GM12878 (cell line): ENCODE data around the gene FASN. TPM values are rescaled to one million over a fixed set of nuclear protein-coding genes. Genes with fewer than 3 reads are reported as not detected.

ENCODE experiments used
- ATAC-seq: fragments of 200-7000 bp; cut with Tn5 transposase; 3 replicates; pipeline ENCODE4 v1.9.1; 2020; ENCODE audit warnings: mild to moderate bottlenecking, moderate library complexity
- BruUV-seq: library from RNA; stranded (reverse); fragments of 400-500 nt; replicated peaks from 2 replicates; lab custom pipeline; 2021; lab: Mats Ljungman, UMichigan
- CTCF ChIA-PET: fragments of 300-600 bp; sonication (Branson Sonifier 250); formaldehyde crosslinking; extraction: SDS; loops from one replicate; lab custom pipeline; 2021; ENCODE audit warnings: inconsistent platforms; lab: Yijun Ruan, JAX
- POLR2A ChIA-PET: fragments of 350-600 bp; formaldehyde crosslinking; extraction: SDS; loops from one replicate; lab custom pipeline; 2021; ENCODE audit warnings: inconsistent platforms; lab: Charles Lee
- RAD21 ChIA-PET: fragments of 300-600 bp; sonication (Branson Sonifier 250); formaldehyde crosslinking; loops from one replicate; lab custom pipeline; 2023; ENCODE audit warnings: antibody characterized with exemption; ENCODE audit not compliant: unreplicated experiment; lab: Charles Lee
- SMC1A ChIA-PET: fragments of 300-600 bp; sonication (Branson Sonifier 250); formaldehyde crosslinking; loops from one replicate; lab custom pipeline; 2023; ENCODE audit not compliant: unreplicated experiment, uncharacterized antibody; lab: Charles Lee
- DNase-seq: peaks from one replicate; pipeline ENCODE4 v3.0.0-alpha.2; 2011; ENCODE audit warnings: low read depth, low spot score
- FAIRE-seq: peaks from 3 replicates; lab custom pipeline; 2011; peaks lifted over from hg19 to GRCh38; lab: Jason Lieb, UNC
- H2AFZ ChIP-seq: 2 replicates; pipeline ENCODE4 v1.6.0; 2011; ENCODE audit warnings: low read depth, low read length, control low read depth; ENCODE audit not compliant: control insufficient read depth
- H3K27ac ChIP-seq: 2 replicates; pipeline ENCODE4 v1.5.1; 2011; ENCODE audit warnings: control low read depth; ENCODE audit not compliant: control insufficient read depth, insufficient read depth
- H3K27me3 ChIP-seq, 2 experiments: replicated peaks in 1 of 2; 2 replicates each; pipeline versions ENCODE4 v1.6.0 to v1.6.1; 2011; ENCODE audit warnings: low read length in 1 of 2; ENCODE audit not compliant: control insufficient read depth in 2 of 2, insufficient read depth in 2 of 2
- H3K36me3 ChIP-seq, 2 experiments: 2 replicates each; pipeline ENCODE4 v1.5.1; 2011; ENCODE audit warnings: low read length in 1 of 2; ENCODE audit not compliant: control insufficient read depth in 2 of 2, insufficient read depth in 2 of 2
- H3K4me1 ChIP-seq: 2 replicates; pipeline ENCODE4 v1.6.1; 2011; ENCODE audit warnings: mild to moderate bottlenecking, low read length, moderate library complexity, mixed read lengths; ENCODE audit not compliant: control insufficient read depth, insufficient read depth
- H3K4me2 ChIP-seq: 2 replicates; pipeline ENCODE4 v1.6.0; 2011; ENCODE audit warnings: control low read depth; ENCODE audit not compliant: control insufficient read depth, insufficient read depth
- H3K4me3 ChIP-seq: fragments of 200-600 bp; sonication (generic); 2 replicates; pipeline ENCODE4 v1.5.1; 2016
- H3K79me2 ChIP-seq: 2 replicates; pipeline ENCODE4 v1.6.0; 2011; ENCODE audit warnings: low read length; ENCODE audit not compliant: control insufficient read depth, insufficient read depth
- H3K9ac ChIP-seq: 2 replicates; pipeline ENCODE4 v1.8.0; 2011; ENCODE audit warnings: low read length, control low read depth, mixed read lengths; ENCODE audit not compliant: control insufficient read depth, insufficient read depth
- H3K9me3 ChIP-seq: replicated peaks from 3 replicates; pipeline ENCODE4 v1.5.1; 2011; ENCODE audit warnings: mild to moderate bottlenecking, low read length; ENCODE audit not compliant: control insufficient read depth, insufficient read depth
- H4K20me1 ChIP-seq: 2 replicates; pipeline ENCODE4 v1.6.0; 2011; ENCODE audit not compliant: control insufficient read depth, insufficient read depth
- CBX5 ChIP-seq: sonication (generic); IDR thresholded peaks from 2 replicates; pipeline ENCODE4 v1.6.1; 2016; ENCODE audit warnings: low read depth, moderate library complexity, mild to moderate bottlenecking, inconsistent platforms
- KAT2A ChIP-seq: conservative IDR thresholded peaks from 2 replicates; pipeline ENCODE4 v1.6.1; 2011; ENCODE audit warnings: low read depth, low read length; ENCODE audit not compliant: control insufficient read depth
- NFYB ChIP-seq: IDR thresholded peaks from 2 replicates; pipeline ENCODE4 v1.6.1; 2011; ENCODE audit warnings: low read depth, mild to moderate bottlenecking, low read length, improper control_type of control experiment, moderate library complexity; ENCODE audit not compliant: insufficient read depth
- RBBP5 ChIP-seq: fragments of 200-600 bp; sonication (generic); conservative IDR thresholded peaks from 2 replicates; pipeline ENCODE4 v1.6.1; 2016
- STAT1 ChIP-seq: fragments of 450-650 bp; conservative IDR thresholded peaks from 2 replicates; pipeline ENCODE4 v1.6.1; 2014; ENCODE audit warnings: antibody characterized with exemption, mild to moderate bottlenecking
- WGBS: methylation state at CpG from one replicate; pipeline ENCODE4 v1.1.6; 2016; ENCODE audit warnings: low lambda C conversion rate; ENCODE audit not compliant: insufficient replicate concordance, insufficient coverage; ENCODE audit errors: missing lambda C conversion rate; 5-methylcytosine and 5-hydroxymethylcytosine counted together
- in situ Hi-C: fragments of 300-500 bp; cut with MboI; formaldehyde crosslinking; loops from 9 replicates; pipeline ENCODE4 v1.14.3; 2018; ENCODE audit warnings: mixed read lengths
- intact Hi-C: fragments of 100-400 bp; cut with micrococcal nuclease; formaldehyde crosslinking; loops from one replicate; pipeline ENCODE4 v1.14.2; 2022; ENCODE audit not compliant: unreplicated experiment
- polyA plus RNA-seq, 11 experiments: library from polyadenylated mRNA; depleted of rRNA in 4 of 11; unstranded in 6 of 11; stranded (reverse) in 5 of 11; fragments of >200 nt; fragmentation: Nextera tagmentation in 4 of 11; fragmentation: Illumina TruSeq in 1 of 11; extraction: Ambion mirVana in 4 of 11; extraction: Trizol in 1 of 11; gene quantifications; 1 replicate in 1 of 11; 2 replicates in 10 of 11; pipeline versions ENCODE4 v1.2.1 to v1.2.3, GENCODE V29; 2011 to 2016; ENCODE audit warnings: inconsistent platforms in 2 of 11, missing spikeins in 2 of 11, low read depth in 1 of 11
- total RNA-seq, 4 experiments: library from RNA; depleted of rRNA in 3 of 4; stranded (reverse); fragments of >200 nt in 3 of 4; fragmentation: Illumina TruSeq in 1 of 4; extraction: Trizol in 1 of 4; gene quantifications; 2 replicates each; pipeline versions ENCODE4 v1.2.1 to v1.2.3, GENCODE V29; 2013 to 2021
- TF ChIP-seq, protein P1 (sequence below): IDR thresholded peaks from 2 replicates; pipeline ENCODE4 v1.6.1; 2012; ENCODE audit warnings: low read length, inconsistent platforms

The FASN gene
- total and polyA plus RNA-seq, 10 of the 15 experiments (the other 5 are each of a cell fraction or from before 2014, with no cell fraction given), result 0.19 to 333 (median 30.4) TPM

DNA sequence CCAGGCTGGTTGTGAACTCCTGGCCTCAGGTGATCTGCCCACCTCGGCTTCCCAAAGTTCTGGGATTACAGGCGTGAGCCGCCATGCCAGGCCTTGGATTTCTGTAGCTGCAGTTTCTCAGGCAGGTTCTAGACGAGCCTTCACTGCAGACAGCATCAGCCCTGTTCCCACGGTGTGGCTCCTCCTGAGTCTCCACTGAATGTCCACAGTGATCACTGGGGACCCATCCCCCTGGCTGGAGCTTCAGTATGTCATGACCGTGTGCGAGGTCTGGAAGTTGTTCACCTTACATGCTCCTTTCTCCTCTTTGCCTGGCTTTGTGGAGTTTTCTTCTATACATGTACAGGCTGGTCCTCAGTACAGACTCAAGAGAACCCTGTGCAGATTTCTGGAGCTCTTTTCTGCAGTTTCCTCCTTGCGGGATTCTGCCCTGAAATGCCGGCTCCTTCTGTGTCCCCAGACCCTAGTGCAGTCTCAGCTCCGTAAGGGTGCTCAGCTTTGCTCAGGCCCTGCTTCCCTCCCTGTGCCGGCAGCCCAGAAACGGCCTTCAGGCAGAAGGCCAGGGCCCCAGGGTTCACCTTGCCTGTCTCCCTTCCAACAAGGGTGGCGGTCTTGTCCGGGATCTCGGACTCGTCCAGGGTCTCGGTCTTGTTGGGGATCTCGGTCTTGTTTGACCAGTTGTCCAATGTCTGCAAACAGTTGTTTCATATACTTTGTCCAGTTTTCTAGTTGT is 14.3 kb upstream of the FASN start:
- Histone ChIP-seq H3K9me3 (no peaks in the 10 kb centered on the region), H3K36me3 (no peaks in the 10 kb centered on the region), H3K4me2 (no peak overlapping the region), H4K20me1 (no peaks in the 10 kb centered on the region), H3K27ac (no peak overlapping the region), H3K79me2 (no peaks in the 10 kb centered on the region), H3K27me3 (no peaks in the 10 kb centered on the region), H2AFZ (no peak overlapping the region), H3K4me1 (peaks cover 1% of the 10 kb centered on the region), H3K4me3 (no peak overlapping the region), H3K9ac (no peak overlapping the region)
- intact Hi-C loops (no loop called here), in situ Hi-C loops (no loop called here)
- RAD21 ChIA-PET, result no interaction called here
- TF ChIP-seq, protein P1, sequence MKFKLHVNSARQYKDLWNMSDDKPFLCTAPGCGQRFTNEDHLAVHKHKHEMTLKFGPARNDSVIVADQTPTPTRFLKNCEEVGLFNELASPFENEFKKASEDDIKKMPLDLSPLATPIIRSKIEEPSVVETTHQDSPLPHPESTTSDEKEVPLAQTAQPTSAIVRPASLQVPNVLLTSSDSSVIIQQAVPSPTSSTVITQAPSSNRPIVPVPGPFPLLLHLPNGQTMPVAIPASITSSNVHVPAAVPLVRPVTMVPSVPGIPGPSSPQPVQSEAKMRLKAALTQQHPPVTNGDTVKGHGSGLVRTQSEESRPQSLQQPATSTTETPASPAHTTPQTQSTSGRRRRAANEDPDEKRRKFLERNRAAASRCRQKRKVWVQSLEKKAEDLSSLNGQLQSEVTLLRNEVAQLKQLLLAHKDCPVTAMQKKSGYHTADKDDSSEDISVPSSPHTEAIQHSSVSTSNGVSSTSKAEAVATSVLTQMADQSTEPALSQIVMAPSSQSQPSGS, result no peak
- BruUV-seq, result no TSS peak
- DNase-seq (no peak), ATAC-seq (no peak), FAIRE-seq (no peak)
- POLR2A ChIA-PET, result no interaction called here
- 79% methylated on average over 18 of the region's 18 CpGs for WGBS
- CTCF ChIA-PET, result no interaction called here
- SMC1A ChIA-PET, result interaction anchor here (0.6 kb wide), 1 partner anchor 308 kb away, joined by 3 read pairs; no protein-coding TSS in a partner anchor

DNA sequence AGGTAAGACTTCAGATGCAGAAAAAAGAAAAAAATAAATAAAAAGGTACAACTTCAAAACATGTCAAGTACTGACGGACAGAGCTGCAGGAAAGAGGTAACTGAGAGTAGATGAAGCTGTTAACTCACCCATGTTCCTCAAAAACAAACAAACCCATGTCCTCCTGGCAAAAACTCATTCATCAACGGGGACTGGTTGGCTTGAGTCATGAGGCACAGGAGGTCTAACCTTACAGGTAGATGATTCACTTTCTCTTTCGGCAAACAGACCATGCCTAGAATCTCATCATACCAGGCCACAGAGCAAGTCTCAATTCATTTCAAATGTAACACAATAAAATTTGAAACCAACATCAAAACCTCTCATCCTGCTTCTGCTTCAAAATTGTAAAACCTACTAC is 12.3 kb upstream of the FASN start:
- intact Hi-C loops (no loop called here), in situ Hi-C loops (no loop called here)
- Histone ChIP-seq H3K4me3 (no peak overlapping the region), H3K9me3 (no peaks in the 10 kb centered on the region), H3K4me1 (peaks cover 17% of the 10 kb centered on the region), H3K4me2 (no peak overlapping the region), H3K27ac (no peak overlapping the region), H3K36me3 (no peaks in the 10 kb centered on the region), H3K9ac (no peak overlapping the region), H3K27me3 (no peaks in the 10 kb centered on the region), H3K79me2 (peaks cover 11% of the 10 kb centered on the region), H4K20me1 (no peaks in the 10 kb centered on the region), H2AFZ (no peak overlapping the region)
- no peak for TF ChIP-seq CBX5
- TF ChIP-seq KAT2A, result no peak
- no peak for TF ChIP-seq RBBP5
- no peak for TF ChIP-seq STAT1
- no peak for TF ChIP-seq NFYB
- RAD21 ChIA-PET, result no interaction called here
- SMC1A ChIA-PET, result no interaction called here
- WGBS, result 38% methylated on average over 3 of the region's 3 CpGs
- ATAC-seq, result no peak
- POLR2A ChIA-PET, result no interaction called here
- no peak for DNase-seq
- no TSS peak for BruUV-seq
- no peak for FAIRE-seq
- CTCF ChIA-PET, result no interaction called here
